ENCODE measurements around the gene FEZ2.
A peak's percentile ranks its signal among the peaks of the same experiment; 100 is the strongest.

The FEZ2 gene

DNA sequence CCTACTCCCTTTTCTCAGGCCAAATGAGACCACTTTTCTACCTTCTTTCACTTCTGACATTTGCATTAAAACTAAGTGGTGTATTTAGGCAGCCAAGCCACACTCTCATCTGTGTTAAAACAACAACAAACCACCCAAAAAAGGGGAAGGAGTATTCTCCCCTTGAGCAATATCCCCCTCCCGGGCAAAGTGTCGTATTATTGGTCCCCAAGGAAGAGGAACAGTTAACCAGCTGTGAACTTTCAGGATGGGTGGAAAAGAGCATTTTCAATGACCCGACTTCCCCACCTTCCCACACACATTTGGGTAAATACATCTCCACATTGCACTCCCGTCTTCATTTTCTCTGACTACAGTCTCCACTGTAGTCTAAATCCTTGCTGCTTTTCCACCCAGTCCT is 44.3 kb downstream of the FEZ2 start:
- no peak overlapping the region for H3K27ac ChIP-seq
- TF ChIP-seq CTCF (IDR thresholded peaks at IDR 0.05) (no peak), ZFX (IDR thresholded peaks at IDR 0.05; ENCODE audit: borderline replicate concordance) (no peak)

DNA sequence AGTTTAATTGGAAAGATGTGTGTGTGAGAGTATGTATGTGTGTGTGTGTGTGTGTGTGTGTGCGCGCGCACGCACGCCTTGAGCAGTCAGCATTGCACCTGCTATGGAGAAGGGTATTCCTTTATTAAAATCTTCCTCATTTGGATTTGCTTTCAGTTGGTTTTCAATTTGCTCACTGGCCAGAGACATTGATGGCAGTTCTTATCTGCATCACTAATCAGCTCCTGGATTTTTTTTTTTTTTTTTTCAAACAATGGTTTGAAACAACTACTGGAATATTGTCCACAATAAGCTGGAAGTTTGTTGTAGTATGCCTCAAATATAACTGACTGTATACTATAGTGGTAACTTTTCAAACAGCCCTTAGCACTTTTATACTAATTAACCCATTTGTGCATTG is 48.0 kb downstream of the FEZ2 start:
- no peak for TF ChIP-seq CTCF (IDR thresholded peaks at IDR 0.05)
- no peak for TF ChIP-seq ZFX (IDR thresholded peaks at IDR 0.05; ENCODE audit: borderline replicate concordance)
- no peak overlapping the region for H3K27ac ChIP-seq

- TF ChIP-seq CTCF (IDR thresholded peaks at IDR 0.05) (no peak), ZFX (IDR thresholded peaks at IDR 0.05; ENCODE audit: borderline replicate concordance) (no peak)
Observed at GRCh38 chr2:36549165-36549574, 48.8 kb downstream of the FEZ2 start.

GRCh38 chr2:36547906-36548305 is 50.1 kb downstream of the FEZ2 start:
- H3K27ac ChIP-seq: no peak overlapping the region
- TF ChIP-seq CTCF (IDR thresholded peaks at IDR 0.05) (no peak), ZFX (IDR thresholded peaks at IDR 0.05; ENCODE audit: borderline replicate concordance) (no peak)

More at GRCh38 chr2:36549165-36549574, 48.8 kb downstream of the FEZ2 start:
- H3K27ac ChIP-seq: no peak overlapping the region

- TF ChIP-seq CTCF (IDR thresholded peaks at IDR 0.05) (no peak; the same call in 1 of the 2 replicates), ZFX (IDR thresholded peaks at IDR 0.05; ENCODE audit: borderline replicate concordance) (no peak)
- no peak overlapping the region for H3K27ac ChIP-seq
Observed at GRCh38 chr2:36545871-36546416, 52.0 kb downstream of the FEZ2 start.

GRCh38 chr2:36544638-36545338 is 53.2 kb downstream of the FEZ2 start:
- no peak overlapping the region for H3K27ac ChIP-seq
- TF ChIP-seq CTCF (IDR thresholded peaks at IDR 0.05) (0 out of 2 replicates have a peak, but pooled peaks have one; percentile 11), ZFX (IDR thresholded peaks at IDR 0.05; ENCODE audit: borderline replicate concordance) (no peak)

DNA sequence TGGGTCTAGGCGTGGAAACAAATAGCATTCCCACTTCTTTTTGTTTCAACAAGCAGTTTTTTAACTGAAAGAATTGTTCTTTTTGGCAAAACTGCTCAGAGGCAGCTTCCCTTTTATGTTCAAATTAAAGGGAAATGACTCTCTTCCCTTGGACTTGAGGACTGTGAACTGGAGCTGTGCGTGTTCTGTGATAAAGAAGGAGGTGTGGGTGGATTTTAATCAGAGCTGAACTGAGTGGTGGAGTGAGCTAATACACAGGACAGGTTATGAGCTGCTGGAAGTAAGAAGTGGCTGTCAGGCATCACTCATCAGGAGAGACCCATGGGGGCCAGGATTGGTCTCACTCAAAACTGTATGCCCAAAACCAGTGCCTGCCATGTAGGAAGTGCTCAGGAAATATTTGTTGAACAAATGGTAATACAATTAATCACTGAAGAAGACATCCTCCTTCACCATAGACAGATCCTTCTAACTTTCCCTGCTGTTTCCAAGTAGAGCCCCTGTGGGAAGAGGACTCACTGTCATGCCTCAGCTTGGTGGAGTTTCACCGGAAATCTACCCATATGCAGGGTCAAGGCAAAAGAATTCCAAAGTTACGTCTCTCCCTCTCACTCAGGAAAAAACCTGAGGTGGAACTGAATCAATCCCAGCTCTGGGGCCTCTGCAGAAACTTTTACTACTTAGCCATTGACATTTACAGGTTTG is 55.9 kb downstream of the FEZ2 start:
- TF ChIP-seq CTCF (IDR thresholded peaks at IDR 0.05) (no peak), ZFX (IDR thresholded peaks at IDR 0.05; ENCODE audit: borderline replicate concordance) (no peak)
- H3K27ac ChIP-seq: no peak overlapping the region

Data from 22Rv1 (cell line).